ENCODE results near the gene PGF.
A peak's percentile ranks its signal among the peaks of the same experiment; 100 is the strongest.

The PGF gene

DNA sequence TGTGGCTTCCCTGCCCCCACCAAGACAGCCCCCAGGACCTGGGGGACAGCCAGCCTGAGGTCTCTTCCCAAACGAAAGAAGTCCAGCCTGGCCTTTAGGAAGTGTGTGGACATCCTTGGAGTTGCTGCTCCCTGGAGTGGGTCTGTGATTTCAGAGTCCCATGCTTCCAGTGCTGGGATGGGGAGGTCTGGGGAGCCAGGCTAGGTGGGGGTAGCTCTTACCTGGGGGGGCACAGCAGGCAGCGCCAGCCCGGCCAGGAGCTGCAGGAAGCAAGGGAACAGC is 509 bp downstream of the PGF start:
- DNase-seq = no peak

DNA sequence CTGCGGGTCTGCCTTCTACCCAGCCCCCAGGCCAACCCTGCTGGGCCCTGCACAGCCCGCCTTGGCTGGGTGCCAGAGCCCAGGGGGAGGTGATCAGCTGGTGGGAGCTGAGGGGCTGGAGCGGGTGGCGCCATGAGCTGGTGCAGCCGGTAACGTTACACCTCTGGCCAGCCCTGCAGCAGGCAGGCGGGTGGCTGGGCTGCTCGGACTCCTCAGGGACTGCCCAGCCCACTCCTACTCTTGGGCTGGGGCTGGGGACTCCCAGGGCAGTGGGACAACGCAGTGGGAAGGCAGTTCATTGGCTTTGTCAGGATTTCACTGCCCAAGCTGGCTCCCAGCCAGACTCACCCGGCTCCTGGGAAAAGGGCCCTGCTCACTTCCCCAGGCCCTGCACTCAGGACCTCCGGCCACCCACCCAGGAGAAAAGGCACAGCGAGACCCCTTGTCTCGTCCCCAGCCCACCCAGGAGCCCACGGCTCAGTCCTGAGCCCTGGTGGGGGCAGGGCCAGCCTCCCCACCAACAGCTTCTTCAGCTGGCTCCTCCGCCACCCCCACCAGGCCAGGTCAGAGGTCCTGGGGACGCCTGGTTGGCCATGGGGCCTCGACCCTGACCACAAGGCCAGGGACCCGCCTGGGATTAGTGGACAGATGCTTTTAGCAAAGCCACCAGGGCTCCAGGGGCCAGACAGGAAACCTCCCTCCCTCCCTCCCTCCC is 1.0 kb downstream of the PGF start:
- DNase-seq = no peak

DNA sequence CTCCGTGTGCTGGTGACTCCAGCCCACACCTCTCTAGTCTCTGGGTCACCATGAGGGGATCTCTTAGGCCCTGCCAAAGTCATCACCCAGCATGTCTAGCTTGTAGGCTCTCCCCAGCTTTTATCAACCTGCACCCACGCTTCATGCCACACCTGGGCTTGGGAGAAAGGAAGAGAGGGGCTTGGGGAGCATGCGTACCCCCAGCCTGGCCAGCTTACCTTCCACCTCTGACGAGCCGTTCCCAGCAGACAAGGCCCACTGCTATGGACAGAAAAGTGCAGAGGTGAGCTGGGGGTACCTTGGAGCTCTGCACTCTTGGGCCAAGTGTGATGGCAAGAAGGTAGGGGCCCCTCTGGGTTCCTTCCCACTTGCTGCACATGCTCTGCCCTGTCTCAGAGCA is 1.7 kb downstream of the PGF start:
- DNase-seq = no peak

DNA sequence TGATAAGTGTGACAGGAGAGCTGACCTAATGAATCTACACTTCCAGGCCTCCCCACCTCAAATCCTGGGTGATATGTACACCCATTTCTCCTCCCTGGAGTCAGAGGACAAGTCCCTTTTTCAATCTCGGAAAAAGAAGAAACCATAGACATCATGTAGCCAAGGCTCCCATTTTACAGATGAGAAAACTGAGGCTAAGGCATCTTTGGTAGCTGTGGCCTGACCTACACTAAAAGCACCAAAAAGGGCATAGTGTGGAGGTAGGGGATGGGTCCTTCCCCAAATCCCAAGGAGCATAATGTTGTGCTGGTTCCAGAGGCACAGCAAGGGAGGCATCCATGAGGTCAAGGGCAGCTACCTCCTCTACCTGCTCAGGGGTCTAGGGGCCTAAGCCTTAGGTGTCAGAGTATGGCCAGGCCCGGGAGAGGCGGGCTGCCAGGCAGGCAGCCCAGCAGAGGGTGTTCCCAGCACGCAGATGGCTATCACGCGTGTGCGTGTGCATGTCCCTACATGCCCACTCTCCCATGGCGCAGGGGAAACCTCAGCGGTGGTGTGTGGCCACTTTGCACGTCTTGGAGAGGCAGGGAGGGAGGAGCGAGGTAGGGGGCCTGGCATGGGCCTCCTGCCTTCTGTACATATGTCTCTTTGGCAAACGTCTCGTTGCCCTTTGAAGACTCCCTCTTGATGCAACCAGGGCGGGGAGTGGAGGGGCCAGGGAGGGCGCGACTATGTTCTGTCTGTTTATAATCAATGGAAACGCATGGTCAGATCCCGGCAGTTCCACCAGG is 2.5 kb downstream of the PGF start:
- DNase-seq = no peak

GRCh38 chr14:74952180-74952665 is 3.2 kb downstream of the PGF start:
- no peak for DNase-seq

- no peak for DNase-seq
Observed at GRCh38 chr14:74951443-74952179, 3.8 kb downstream of the PGF start.

DNA sequence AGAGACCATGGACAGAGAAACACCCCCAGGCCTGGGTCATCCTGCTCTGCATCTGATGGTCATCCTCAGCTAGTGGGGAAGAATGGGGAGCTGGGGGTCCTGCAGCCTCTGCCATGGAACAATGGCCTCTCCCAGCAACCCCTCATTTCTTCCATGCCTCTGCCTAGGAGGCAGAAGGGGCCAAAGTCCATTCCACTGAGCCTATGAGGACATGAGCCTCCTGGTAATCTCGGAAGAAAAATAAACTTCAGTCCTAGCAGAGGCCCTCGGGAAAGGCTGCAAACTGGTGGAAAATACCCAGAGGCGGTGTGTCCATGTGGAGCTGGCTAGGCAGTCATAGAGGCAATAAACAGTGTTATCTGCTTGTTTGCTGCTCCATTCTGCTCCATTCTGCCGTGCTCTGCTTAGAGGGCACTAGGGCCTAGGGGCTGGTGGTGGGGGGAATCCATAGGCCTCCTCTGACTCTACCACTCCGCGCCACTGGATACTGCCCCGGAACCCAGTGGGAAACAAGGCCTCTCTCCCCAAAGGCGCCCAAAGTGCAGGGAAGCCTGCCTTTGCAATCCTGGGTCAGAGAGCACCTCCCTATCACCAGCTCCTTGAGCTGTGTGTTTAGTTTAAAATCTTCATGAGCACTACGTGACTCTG is 4.5 kb downstream of the PGF start:
- DNase-seq = no peak

DNA sequence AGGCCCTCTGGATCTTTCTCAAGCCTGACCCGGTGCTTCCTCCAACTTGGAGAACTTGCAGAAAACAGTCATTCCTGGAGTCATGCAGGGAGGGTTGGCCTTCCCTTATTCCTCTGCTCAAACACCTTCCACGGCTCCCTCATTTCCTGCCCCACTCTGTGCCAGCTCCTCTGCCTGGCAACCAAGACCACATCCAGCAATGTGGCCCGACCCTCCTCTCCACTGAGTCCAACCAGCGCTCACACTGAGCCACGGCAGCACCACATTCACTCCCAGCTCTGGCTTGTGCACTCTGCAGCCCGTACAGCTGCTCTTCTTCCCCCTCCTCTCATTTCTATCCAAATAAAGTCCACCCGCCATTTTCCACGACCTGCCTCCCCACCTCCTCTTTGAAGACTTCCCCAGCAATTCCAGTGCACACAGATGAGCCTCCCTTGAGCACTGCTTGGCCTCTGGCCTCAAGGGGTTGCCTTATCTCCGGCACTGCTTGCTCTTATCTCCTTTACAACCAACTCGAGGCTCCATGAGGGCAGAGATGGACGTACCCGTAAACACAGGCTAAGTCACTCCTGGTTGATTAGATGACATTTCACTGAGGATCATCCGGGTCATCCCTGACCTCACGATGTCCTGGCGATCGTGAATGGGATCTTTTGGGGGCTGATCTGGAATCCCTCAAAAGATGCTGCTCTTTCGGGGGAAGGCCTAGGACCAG is 5.4 kb downstream of the PGF start:
- no peak for DNase-seq

GRCh38 chr14:74949191-74949601 is 6.2 kb downstream of the PGF start:
- DNase-seq = no peak

DNA sequence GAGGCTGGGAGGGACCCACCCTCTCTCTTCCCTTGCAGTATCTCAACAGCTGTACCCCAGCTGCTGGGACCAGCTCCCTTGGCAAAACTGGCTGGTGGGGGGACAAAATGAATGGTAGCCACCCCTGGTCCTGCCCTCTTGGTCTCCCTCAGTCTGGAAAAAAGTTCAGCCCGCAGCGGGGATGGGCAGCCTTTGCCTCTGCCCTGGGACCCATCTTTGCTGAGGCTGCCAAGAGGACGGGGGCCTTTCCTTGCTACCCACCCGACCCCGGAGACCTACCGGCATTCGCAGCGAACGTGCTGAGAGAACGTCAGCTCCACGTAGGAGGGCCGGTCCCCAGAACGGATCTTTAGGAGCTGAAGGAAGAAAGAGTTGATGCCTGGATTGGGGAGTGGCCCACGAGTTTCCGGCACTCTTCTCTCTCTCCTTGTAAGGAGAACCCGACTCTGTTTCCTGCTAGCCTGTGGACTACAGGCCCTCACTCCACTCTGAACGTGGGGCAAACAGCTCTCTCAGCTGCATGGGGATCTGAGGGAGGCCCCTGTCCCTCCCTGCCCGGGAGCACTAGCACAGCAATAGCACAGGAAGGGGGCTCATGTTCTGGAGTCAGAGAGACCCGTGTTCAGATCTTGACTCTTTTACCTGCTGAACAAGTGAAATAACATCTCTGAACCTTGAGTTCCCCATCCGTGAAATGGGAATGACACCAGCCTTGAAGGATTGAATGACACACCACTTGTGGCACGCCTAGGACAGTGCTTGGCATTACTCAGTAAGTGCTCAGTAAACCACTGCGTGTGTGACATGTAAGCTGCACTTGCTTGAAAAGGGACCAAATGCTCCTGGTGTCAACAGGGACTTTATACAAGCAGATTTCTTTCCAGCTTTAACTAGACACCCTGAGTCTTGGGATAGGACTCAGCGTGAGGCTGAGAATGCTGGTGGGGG is 6.9 kb downstream of the PGF start:
- DNase-seq = no peak

- DNase-seq = no peak
Observed at GRCh38 chr14:74947353-74948227, 7.8 kb downstream of the PGF start.

DNA sequence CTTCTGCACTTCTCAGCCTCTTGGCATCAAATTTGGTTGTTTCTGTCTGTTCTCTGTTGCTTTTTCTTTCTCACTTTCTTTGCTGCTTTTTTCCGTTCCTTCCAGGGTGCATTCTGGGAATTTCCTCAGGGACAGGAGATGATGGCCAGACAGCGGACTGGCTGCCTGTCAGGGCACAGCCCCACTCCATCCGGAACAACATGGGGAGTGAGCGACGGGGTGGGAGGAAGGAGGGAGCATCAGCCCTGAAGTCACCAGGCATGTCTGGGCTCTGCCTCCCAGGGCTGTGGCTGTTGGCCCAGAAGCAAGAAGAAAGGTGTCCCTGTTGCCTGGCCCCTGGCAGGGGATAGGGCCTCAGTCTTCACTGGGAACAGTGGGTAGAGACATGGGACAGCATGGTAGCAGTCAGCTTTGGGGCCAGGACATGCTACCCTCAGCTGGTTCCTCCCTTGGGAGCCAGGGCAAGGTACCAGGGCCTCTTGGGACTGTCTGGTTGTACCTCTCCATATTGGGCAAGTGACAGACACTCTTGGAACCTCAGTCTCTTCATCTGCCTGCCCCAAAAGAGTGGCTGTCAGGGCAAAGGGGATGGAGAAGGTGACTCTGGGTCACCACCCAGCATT is 8.6 kb downstream of the PGF start:
- no peak for DNase-seq

GRCh38 chr14:74945852-74946658 is 9.3 kb downstream of the PGF start:
- peak; percentile 75 to 78 for DNase-seq

- DNase-seq = peak in 1 of 2 donors; percentile 15
Observed at GRCh38 chr14:74945261-74945851, 10.0 kb downstream of the PGF start.

- DNase-seq = peak in 1 of 2 donors; percentile 19
Observed at GRCh38 chr14:74942608-74943007, 12.8 kb downstream of the PGF start.

DNA sequence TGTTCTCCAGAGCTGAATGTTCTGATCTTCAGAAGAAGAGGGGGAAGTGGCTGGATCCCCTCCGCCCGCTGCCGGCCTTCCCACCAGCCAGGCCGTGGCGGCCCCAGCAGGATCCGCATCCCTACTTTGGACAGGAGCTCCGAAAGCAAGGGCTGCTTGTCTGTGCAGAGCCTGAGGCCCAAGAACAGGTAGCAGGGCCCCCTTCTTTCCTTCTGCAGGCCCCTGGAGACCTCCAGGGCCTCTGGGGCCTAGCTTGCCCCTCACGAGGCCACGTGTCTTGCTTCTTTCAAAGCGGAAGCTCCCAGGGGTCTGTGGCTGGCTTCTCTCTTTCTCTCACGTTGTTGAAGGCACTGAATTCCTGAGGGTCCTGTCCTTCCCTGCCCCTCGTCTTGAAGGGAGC is 13.2 kb downstream of the PGF start:
- no peak for DNase-seq

GRCh38 chr14:74941676-74942097 is 13.7 kb downstream of the PGF start:
- peak; percentile 57 to 79 for DNase-seq

- DNase-seq = no peak
Observed at GRCh38 chr14:74940956-74941565, 14.3 kb downstream of the PGF start.

All from CD4-positive, alpha-beta T cell treated with Interleukin-1 beta for 1 hour (primary cell).